H9 (cell line): ENCODE data around the gene TMEM39B. TPM values are rescaled to one million over a fixed set of nuclear protein-coding genes. Genes with fewer than 3 reads are reported as not detected.

ENCODE experiments used
- DNase-seq: peaks from one replicate; pipeline ENCODE4 v3.0.0-alpha.2; 2017
- H2AFZ ChIP-seq: one replicate; pipeline ENCODE4 v1.6.1; 2013; ENCODE audit warnings: mild to moderate bottlenecking, low read length, control low read depth, moderate library complexity
- H2AK5ac ChIP-seq: 2 replicates; pipeline ENCODE4 v1.6.1; 2013; ENCODE audit warnings: low read length, control low read depth, mixed read lengths; ENCODE audit not compliant: insufficient read length
- H2BK120ac ChIP-seq: one replicate; pipeline ENCODE4 v1.6.1; 2013; ENCODE audit warnings: low read depth, mild to moderate bottlenecking, low read length, control low read depth, inconsistent platforms; ENCODE audit not compliant: poor library complexity, severe bottlenecking
- H2BK12ac ChIP-seq: 2 replicates; pipeline ENCODE4 v1.6.1; 2013; ENCODE audit warnings: low read length, control low read depth, mixed read lengths, low read depth; ENCODE audit not compliant: insufficient read length
- H2BK15ac ChIP-seq: 2 replicates; pipeline ENCODE4 v1.6.1; 2013; ENCODE audit warnings: low read depth, low read length, control low read depth
- H2BK20ac ChIP-seq: one replicate; pipeline ENCODE4 v1.6.1; 2013; ENCODE audit warnings: low read depth, mild to moderate bottlenecking, low read length, control low read depth, inconsistent platforms; ENCODE audit not compliant: poor library complexity, severe bottlenecking
- H2BK5ac ChIP-seq: 2 replicates; pipeline ENCODE4 v1.6.1; 2013; ENCODE audit warnings: low read length, control low read depth, mixed read lengths; ENCODE audit not compliant: insufficient read length
- H3K14ac ChIP-seq: 2 replicates; pipeline ENCODE4 v1.6.1; 2013; ENCODE audit warnings: low read length, control low read depth; ENCODE audit not compliant: insufficient read depth
- H3K18ac ChIP-seq: 2 replicates; pipeline ENCODE4 v1.6.1; 2013; ENCODE audit warnings: low read depth, mild to moderate bottlenecking, mixed read lengths, low read length, control low read depth; ENCODE audit not compliant: insufficient read length
- H3K23ac ChIP-seq: 2 replicates; pipeline ENCODE4 v1.6.1; 2013; ENCODE audit warnings: low read length, control low read depth, mixed read lengths, low read depth; ENCODE audit not compliant: insufficient read length
- H3K23me2 ChIP-seq: 2 replicates; pipeline ENCODE4 v1.6.1; 2013; ENCODE audit warnings: low read depth, mild to moderate bottlenecking, mixed read lengths, low read length, control low read depth; ENCODE audit not compliant: insufficient read length, poor library complexity, severe bottlenecking
- H3K27ac ChIP-seq: 2 replicates; pipeline ENCODE4 v1.5.1; 2013; ENCODE audit warnings: low read length, control low read depth, mixed read lengths, low read depth; ENCODE audit not compliant: insufficient read length
- H3K27me3 ChIP-seq: 2 replicates; pipeline ENCODE4 v1.6.1; 2013; ENCODE audit warnings: low read length, control low read depth, inconsistent platforms; ENCODE audit not compliant: insufficient read depth
- H3K4ac ChIP-seq: 2 replicates; pipeline ENCODE4 v1.6.1; 2013; ENCODE audit warnings: low read depth, mild to moderate bottlenecking, control low read depth, inconsistent platforms, low read length, moderate library complexity
- H3K4me1 ChIP-seq: 2 replicates; pipeline ENCODE4 v1.6.1; 2013; ENCODE audit warnings: low read length, control low read depth, inconsistent platforms; ENCODE audit not compliant: insufficient read depth
- H3K4me2 ChIP-seq: 2 replicates; pipeline ENCODE4 v1.6.1; 2013; ENCODE audit warnings: low read length, control low read depth, mixed read lengths; ENCODE audit not compliant: insufficient read length, insufficient read depth
- H3K56ac ChIP-seq: 2 replicates; pipeline ENCODE4 v1.6.1; 2013; ENCODE audit warnings: low read depth, mild to moderate bottlenecking, mixed read lengths, low read length, control low read depth; ENCODE audit not compliant: insufficient read length
- H3K79me1 ChIP-seq: 2 replicates; pipeline ENCODE4 v1.6.1; 2013; ENCODE audit warnings: low read depth, mild to moderate bottlenecking, moderate library complexity, low read length, control low read depth, inconsistent platforms; ENCODE audit not compliant: insufficient read depth, poor library complexity, severe bottlenecking
- H3K79me2 ChIP-seq: 2 replicates; pipeline ENCODE4 v1.6.1; 2013; ENCODE audit warnings: low read length, control low read depth, inconsistent platforms; ENCODE audit not compliant: insufficient read depth
- H3K9ac ChIP-seq: 2 replicates; pipeline ENCODE4 v1.6.1; 2013; ENCODE audit warnings: low read length, control low read depth, mixed read lengths; ENCODE audit not compliant: insufficient read length; ENCODE audit errors: extremely low read depth
- H3K9me3 ChIP-seq: one replicate; pipeline ENCODE4 v1.6.1; 2013; ENCODE audit warnings: low read depth, low read length, inconsistent platforms; ENCODE audit not compliant: control insufficient read depth
- H3T11ph ChIP-seq: one replicate; pipeline ENCODE4 v1.6.1; 2013; ENCODE audit warnings: mild to moderate bottlenecking, low read length, control low read depth, inconsistent platforms
- H4K20me1 ChIP-seq: one replicate; pipeline ENCODE4 v1.6.1; 2013; ENCODE audit not compliant: control insufficient read depth, insufficient read length, insufficient read depth
- H4K5ac ChIP-seq: 2 replicates; pipeline ENCODE4 v1.6.1; 2013; ENCODE audit warnings: low read depth, mild to moderate bottlenecking, mixed read lengths, low read length, control low read depth; ENCODE audit not compliant: insufficient read length
- H4K8ac ChIP-seq: replicated peaks from 2 replicates; pipeline ENCODE4 v1.6.1; 2013; ENCODE audit warnings: low read length, control low read depth, mixed read lengths, low read depth; ENCODE audit not compliant: insufficient read length
- H4K91ac ChIP-seq: 2 replicates; pipeline ENCODE4 v1.6.1; 2013; ENCODE audit warnings: low read depth, mild to moderate bottlenecking, moderate library complexity, mixed read lengths, low read length, control low read depth; ENCODE audit not compliant: insufficient read length
- H3K27ac Mint-ChIP-seq, 3 experiments: 2 replicates in 2 of 3; 3 replicates in 1 of 3; pipeline ENCODE4 v1.8.0; 2020 to 2021; ENCODE audit warnings: mixed read lengths in 3 of 3, mild to moderate bottlenecking in 1 of 3, moderate library complexity in 1 of 3
- H3K27me3 Mint-ChIP-seq: 2 replicates; pipeline ENCODE4 v1.8.0; 2021; ENCODE audit warnings: low read depth, mild to moderate bottlenecking, moderate library complexity, mixed read lengths
- H3K36me3 Mint-ChIP-seq, 3 experiments: 2 replicates in 2 of 3; 3 replicates in 1 of 3; pipeline ENCODE4 v1.8.0; 2020 to 2021; ENCODE audit warnings: low read depth in 3 of 3, mixed read lengths in 3 of 3; ENCODE audit not compliant: insufficient read depth in 1 of 3
- H3K4me1 Mint-ChIP-seq, 2 experiments: 2 replicates each; pipeline ENCODE4 v1.8.0; 2020; ENCODE audit warnings: mixed read lengths in 2 of 2
- H3K4me3 Mint-ChIP-seq, 2 experiments: 2 replicates in 1 of 2; 3 replicates in 1 of 2; pipeline ENCODE4 v1.8.0; 2020 to 2021; ENCODE audit warnings: mild to moderate bottlenecking in 2 of 2, mixed read lengths in 2 of 2, moderate library complexity in 1 of 2
- H3K9me3 Mint-ChIP-seq, 2 experiments: 2 replicates in 1 of 2; 3 replicates in 1 of 2; pipeline ENCODE4 v1.8.0; 2020; ENCODE audit warnings: mild to moderate bottlenecking in 2 of 2, mixed read lengths in 2 of 2, moderate library complexity in 1 of 2
- WGBS: extraction: QIAGEN DNeasy Blood & Tissue Kit; methylation state at CpG from one replicate; pipeline ENCODE4 v1.1.7; 2013; ENCODE audit warnings: missing lambda C conversion rate, low lambda C conversion rate, mixed read lengths; ENCODE audit not compliant: insufficient read length; ENCODE audit errors: extremely low coverage; 5-methylcytosine and 5-hydroxymethylcytosine counted together
- total RNA-seq: library from RNA; stranded (reverse); gene quantifications from 2 replicates; pipeline ENCODE4 v1.2.1, GENCODE V29; 2021
- TF ChIP-seq, protein P1 (sequence below): fragments of 200-600 bp; sonication (generic); conservative IDR thresholded peaks from 3 replicates; pipeline ENCODE4 v1.8.0; 2021; ENCODE audit warnings: antibody characterized with exemption, mild to moderate bottlenecking

The TMEM39B gene
- total RNA-seq, 1 experiment from 2014 or later: 27.4 TPM

DNA sequence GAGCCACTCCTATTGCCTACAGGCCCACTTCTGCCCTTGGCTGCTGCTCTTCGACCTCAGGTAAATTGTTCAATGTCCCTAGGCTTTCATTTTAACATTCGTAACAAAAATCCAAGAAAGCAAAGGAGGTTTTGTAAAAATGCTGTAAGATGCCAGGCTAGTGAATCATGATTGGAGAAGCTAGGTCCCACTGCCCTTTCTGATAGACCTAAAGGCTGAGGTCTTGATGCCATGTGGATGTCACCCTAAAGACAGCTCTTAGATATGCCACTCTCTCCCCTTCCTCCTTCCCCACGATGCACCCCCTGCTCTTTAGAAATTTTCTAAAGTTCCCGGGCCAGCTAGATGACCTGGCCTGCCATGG lies 9.9 kb upstream of the TMEM39B start:
- Histone ChIP-seq H3K4ac (no peak overlapping the region), H3T11ph (no peak overlapping the region), H2AK5ac (no peak overlapping the region), H3K4me1 (no peaks in the 10 kb centered on the region), H3K23ac (no peak overlapping the region), H2BK12ac (no peak overlapping the region), H3K9me3 (no peaks in the 10 kb centered on the region), H4K20me1 (no peaks in the 10 kb centered on the region), H3K9ac (no peak overlapping the region), H3K27ac (no peak overlapping the region), H3K56ac (no peak overlapping the region), H2BK20ac (no peak overlapping the region), H3K27me3 (no peaks in the 10 kb centered on the region), H2AFZ (no peak overlapping the region), H3K18ac (no peak overlapping the region), H3K4me2 (no peak overlapping the region), H4K8ac (no peak overlapping the region), H2BK5ac (no peak overlapping the region), H2BK120ac (no peak overlapping the region), H3K79me2 (no peaks in the 10 kb centered on the region), H3K23me2 (no peaks in the 10 kb centered on the region), H2BK15ac (no peak overlapping the region), H4K5ac (no peak overlapping the region), H3K14ac (no peak overlapping the region), H4K91ac (no peak overlapping the region), H3K79me1 (no peaks in the 10 kb centered on the region)
- WGBS: no CpG with 5 or more reads among the region's 4 CpGs
- no peak overlapping the region for H3K4me3 Mint-ChIP-seq
- no peaks in the 10 kb centered on the region for H3K9me3 Mint-ChIP-seq
- no peak for DNase-seq
- H3K27ac Mint-ChIP-seq: peak overlapping the region; percentile 90 to 95 (median 93); a peak in 6 of 7 replicates
- TF ChIP-seq, protein P1, sequence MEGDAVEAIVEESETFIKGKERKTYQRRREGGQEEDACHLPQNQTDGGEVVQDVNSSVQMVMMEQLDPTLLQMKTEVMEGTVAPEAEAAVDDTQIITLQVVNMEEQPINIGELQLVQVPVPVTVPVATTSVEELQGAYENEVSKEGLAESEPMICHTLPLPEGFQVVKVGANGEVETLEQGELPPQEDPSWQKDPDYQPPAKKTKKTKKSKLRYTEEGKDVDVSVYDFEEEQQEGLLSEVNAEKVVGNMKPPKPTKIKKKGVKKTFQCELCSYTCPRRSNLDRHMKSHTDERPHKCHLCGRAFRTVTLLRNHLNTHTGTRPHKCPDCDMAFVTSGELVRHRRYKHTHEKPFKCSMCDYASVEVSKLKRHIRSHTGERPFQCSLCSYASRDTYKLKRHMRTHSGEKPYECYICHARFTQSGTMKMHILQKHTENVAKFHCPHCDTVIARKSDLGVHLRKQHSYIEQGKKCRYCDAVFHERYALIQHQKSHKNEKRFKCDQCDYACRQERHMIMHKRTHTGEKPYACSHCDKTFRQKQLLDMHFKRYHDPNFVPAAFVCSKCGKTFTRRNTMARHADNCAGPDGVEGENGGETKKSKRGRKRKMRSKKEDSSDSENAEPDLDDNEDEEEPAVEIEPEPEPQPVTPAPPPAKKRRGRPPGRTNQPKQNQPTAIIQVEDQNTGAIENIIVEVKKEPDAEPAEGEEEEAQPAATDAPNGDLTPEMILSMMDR: no peak
- H3K36me3 Mint-ChIP-seq: peaks cover 25 to 45% (median 41%) of the 10 kb centered on the region in 3 experiments
- peaks cover 43 to 56% of the 10 kb centered on the region in 2 experiments for H3K4me1 Mint-ChIP-seq
- peaks cover 6% of the 10 kb centered on the region for H3K27me3 Mint-ChIP-seq
